GM10266 (cell line): ENCODE measurements around the gene TKT.

Experiments used
- DNase-seq: peaks from one replicate; pipeline ENCODE4 v3.0.0; 2012; ENCODE audit errors: extremely low spot score
- TF ChIP-seq, protein P1 (sequence below): IDR thresholded peaks from 2 replicates; pipeline ENCODE4 v1.5.1; 2012; ENCODE audit warnings: mild to moderate bottlenecking, low read depth; ENCODE audit not compliant: control insufficient read depth, insufficient read depth; ENCODE audit errors: missing control alignments

Gene TKT

GRCh38 chr3:53218131-53218530 is 37.7 kb downstream of the TKT start:
- TF ChIP-seq, protein P1, sequence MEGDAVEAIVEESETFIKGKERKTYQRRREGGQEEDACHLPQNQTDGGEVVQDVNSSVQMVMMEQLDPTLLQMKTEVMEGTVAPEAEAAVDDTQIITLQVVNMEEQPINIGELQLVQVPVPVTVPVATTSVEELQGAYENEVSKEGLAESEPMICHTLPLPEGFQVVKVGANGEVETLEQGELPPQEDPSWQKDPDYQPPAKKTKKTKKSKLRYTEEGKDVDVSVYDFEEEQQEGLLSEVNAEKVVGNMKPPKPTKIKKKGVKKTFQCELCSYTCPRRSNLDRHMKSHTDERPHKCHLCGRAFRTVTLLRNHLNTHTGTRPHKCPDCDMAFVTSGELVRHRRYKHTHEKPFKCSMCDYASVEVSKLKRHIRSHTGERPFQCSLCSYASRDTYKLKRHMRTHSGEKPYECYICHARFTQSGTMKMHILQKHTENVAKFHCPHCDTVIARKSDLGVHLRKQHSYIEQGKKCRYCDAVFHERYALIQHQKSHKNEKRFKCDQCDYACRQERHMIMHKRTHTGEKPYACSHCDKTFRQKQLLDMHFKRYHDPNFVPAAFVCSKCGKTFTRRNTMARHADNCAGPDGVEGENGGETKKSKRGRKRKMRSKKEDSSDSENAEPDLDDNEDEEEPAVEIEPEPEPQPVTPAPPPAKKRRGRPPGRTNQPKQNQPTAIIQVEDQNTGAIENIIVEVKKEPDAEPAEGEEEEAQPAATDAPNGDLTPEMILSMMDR: no peak
- no peak for DNase-seq

- no peak for DNase-seq
- TF ChIP-seq, protein P1: no peak
Observed at GRCh38 chr3:53217175-53217574, 38.6 kb downstream of the TKT start.

DNA sequence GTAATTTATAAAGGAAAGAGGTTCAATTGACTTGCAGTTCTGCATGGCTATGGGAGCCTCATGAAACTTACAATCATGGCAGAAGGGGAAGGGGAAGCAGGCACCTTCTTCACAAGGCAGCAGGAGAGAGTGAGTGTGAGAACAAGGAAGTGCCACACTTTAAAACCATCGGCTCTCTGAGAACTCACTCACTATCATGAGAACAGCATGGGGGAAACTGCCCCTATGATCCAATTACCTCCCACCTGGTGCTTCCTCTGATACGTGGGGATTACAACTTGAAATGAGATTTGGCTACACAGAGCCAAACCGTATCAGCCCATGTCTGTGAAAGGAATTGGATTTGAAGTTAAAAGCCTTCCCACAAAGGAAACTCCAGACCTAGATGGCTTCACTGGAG is 39.1 kb downstream of the TKT start:
- no peak for DNase-seq
- TF ChIP-seq, protein P1: no peak

DNA sequence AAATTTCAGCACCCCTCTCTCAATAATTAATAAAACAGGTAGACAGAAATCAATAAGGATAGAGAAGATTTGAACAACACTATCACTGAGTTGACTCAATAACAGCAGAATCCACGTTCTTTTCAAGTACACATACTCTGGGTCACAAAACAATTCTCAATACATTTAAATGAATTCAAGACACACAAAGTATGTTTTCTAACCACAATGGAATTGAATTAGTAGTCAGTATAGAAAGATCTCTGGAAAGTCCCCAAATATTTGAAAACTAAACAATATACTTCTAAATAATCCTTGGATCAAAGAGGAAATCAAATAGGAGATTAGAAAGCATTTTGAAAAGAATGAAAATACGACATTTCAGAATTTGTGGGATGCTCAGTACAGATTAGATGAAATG is 40.0 kb downstream of the TKT start:
- TF ChIP-seq, protein P1: no peak
- no peak for DNase-seq

DNA sequence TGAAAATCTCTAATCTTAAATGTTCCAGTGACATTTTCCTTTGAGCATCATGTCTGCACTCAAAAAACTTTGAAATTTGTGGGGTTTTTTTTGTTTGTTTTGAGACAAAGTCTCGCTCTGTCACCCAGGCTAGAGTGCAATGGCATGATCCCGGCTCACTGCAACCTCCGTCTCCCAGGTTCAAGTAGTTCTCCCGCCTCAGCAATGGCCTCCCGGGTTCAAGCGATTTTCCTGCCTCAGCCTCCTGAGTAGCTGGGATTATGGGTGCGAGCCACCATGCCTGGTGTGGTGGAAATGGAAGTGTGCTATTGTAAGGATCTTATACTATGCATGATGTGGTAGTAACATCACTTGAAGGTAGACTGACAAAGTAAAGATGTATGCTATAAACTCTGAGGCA is 42.5 kb downstream of the TKT start:
- TF ChIP-seq, protein P1: no peak

DNA sequence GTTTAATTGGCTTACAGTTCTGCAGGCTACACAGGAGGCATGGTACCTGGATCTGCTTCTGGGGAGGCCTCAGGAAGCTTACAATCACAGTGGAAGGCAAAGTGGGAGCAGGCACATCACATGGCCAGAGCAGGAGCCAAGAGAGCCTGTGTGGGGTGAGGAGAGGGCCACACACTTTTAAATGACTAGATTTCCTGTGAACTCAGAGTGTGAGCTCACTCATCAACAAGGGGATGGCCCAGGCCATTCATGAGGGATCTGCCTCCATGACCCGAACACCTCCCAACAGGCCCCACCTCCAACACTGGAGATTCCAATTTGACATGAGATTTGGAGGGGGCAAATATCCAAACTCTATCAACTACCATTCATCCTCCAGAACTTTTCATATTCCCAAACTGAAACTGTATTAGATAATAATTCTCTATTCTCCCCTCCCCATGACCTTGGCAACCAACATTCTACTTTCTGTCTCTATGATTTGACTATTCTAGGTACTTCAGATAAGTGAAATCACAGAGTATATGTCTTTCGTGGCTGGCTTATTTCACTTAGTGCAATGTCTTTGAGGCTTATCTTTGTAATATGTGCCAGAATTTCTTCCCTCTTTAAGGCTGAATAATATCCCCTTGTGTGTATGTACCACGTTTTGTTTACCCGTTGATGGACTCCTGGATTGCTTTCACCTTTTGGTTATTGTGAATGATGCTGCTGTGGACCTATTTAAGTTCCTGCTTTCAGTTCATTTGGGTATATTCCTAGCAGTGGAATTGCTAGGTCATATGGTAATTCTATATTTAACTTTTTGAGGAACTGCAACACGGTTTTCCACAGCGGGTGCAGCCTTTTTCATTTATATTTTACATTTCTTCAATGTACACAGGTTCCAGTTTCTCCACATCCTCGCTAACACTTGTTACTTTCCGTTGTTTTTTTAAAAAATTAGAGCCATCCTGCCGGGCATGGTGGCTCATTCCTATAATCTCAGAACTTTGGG is 43.8 kb downstream of the TKT start:
- TF ChIP-seq, protein P1: no peak
- no peak for DNase-seq

More for the DNA sequence above, 42.5 kb downstream of the TKT start:
- DNase-seq: no peak
